ENCODE measurements around the gene FAM9B. TPM values are rescaled to one million over a fixed set of nuclear protein-coding genes. Genes with fewer than 3 reads are reported as not detected.

Gene FAM9B
- total RNA-seq, 4 donors from 2014 or later = not detected

GRCh38 chrX:8987672-8988250 is 46.2 kb downstream of the FAM9B start:
- no peak for DNase-seq

DNA sequence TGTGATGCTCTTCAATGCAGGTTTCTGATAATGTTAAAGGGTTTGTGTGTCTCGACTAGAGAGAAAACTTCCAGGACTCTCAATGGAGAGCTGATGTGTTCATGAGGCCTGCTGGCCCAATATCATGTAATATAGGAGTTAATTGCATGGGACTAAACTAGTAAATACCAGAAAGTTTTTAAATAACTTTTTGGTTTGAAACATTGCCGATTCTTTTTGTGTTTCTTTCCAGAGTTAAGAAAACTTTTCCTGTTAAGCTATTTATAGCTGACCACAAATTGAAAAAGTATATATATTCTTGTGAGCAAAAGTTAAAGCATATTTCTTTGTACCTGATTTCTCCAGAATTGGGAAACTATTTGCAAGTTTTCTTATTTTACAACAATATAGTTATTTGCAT is 49.7 kb downstream of the FAM9B start:
- no peak overlapping the region for H3K27ac ChIP-seq
- H3K4me1 ChIP-seq = no peaks in the 10 kb centered on the region
- DNase-seq = no peak
- H3K36me3 ChIP-seq = no peaks in the 10 kb centered on the region
- intact Hi-C loops (cut with DNase I) = no loop called here
- TF ChIP-seq CTCF (IDR thresholded peaks at IDR 0.05) (no peak), POLR2A (IDR thresholded peaks at IDR 0.05) (no peak)
- H3K27me3 ChIP-seq = no peaks in the 10 kb centered on the region
- 71 to 76% methylated on average over 2 of the region's 2 CpGs for WGBS, 2 donors
- no peak overlapping the region for H3K4me3 ChIP-seq (replicated peaks in 1 of 3)
- H3K9me3 ChIP-seq = no peaks in the 10 kb centered on the region

More at GRCh38 chrX:8987672-8988250, 46.2 kb downstream of the FAM9B start:
- intact Hi-C loops (cut with DNase I) = no loop called here
- Histone ChIP-seq H3K27me3 (no peaks in the 10 kb centered on the region), H3K4me1 (no peaks in the 10 kb centered on the region), H3K4me3 (replicated peaks in 1 of 3) (no peak overlapping the region), H3K27ac (no peak overlapping the region), H3K36me3 (no peaks in the 10 kb centered on the region), H3K9me3 (no peaks in the 10 kb centered on the region)
- 80 to 91% methylated on average over 2 to 4 of the region's 6 CpGs for WGBS, 2 donors
- no peak for TF ChIP-seq CTCF (IDR thresholded peaks at IDR 0.05)
- TF ChIP-seq POLR2A (IDR thresholded peaks at IDR 0.05) = no peak

DNA sequence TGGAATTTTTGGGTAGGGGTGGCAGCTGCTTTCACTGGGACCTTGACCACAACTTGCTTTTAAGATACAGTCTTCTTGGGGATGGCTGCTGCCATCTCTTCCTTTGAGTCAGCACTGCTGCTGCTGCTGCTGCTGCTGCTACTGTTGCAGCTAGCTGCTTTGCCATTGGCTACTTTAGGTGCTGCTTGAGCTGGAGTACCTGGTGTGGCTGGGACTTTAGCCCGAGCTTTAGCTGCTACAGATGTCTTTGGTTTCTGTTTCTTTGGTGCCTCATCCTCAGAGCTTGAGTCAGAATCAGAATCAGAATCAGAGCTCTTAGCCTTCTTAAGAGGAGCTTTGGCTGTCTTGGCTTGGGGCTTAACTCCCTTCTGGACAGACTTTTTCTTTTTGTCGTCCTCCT is 52.2 kb downstream of the FAM9B start:
- DNase-seq = peak in 1 of 2 donors; percentile 12

DNA sequence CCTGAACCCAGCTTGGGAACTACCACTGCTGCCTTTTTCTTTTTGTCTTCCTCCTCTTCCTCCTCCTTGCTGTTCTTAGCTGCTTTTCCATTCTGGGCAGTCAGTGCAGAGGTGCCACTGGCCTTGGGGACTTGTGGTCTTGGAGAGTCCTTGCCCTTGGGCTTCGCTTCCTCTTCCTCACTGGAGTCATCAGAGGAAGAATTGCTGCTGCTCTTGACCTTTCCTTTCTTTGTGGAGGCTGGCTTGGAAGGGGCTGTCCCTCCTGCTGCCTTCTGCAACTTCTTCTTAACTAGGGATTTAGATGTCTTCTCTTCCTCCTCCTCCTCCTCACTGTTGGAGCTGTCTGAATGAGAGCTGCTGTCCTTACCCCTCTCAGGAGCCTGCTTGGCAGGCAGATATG is 53.2 kb downstream of the FAM9B start:
- no peaks in the 10 kb centered on the region for H3K36me3 ChIP-seq
- no peaks in the 10 kb centered on the region for H3K27me3 ChIP-seq
- H3K9me3 ChIP-seq = no peaks in the 10 kb centered on the region
- TF ChIP-seq CTCF (IDR thresholded peaks at IDR 0.05) = no peak
- TF ChIP-seq POLR2A (IDR thresholded peaks at IDR 0.05) = no peak
- no peak overlapping the region for H3K27ac ChIP-seq
- 82 to 100% methylated on average over 1 of the region's 1 CpG for WGBS, 2 donors
- intact Hi-C loops (cut with DNase I) = no loop called here
- no peak overlapping the region for H3K4me3 ChIP-seq (replicated peaks in 1 of 3)
- DNase-seq = no peak
- H3K4me1 ChIP-seq = no peaks in the 10 kb centered on the region

More for the DNA sequence above, 52.2 kb downstream of the FAM9B start:
- Histone ChIP-seq H3K36me3 (no peaks in the 10 kb centered on the region), H3K4me1 (no peaks in the 10 kb centered on the region), H3K4me3 (replicated peaks in 1 of 3) (no peak overlapping the region), H3K27ac (no peak overlapping the region), H3K9me3 (no peaks in the 10 kb centered on the region), H3K27me3 (no peaks in the 10 kb centered on the region)
- no peak for TF ChIP-seq CTCF (IDR thresholded peaks at IDR 0.05)
- no peak for TF ChIP-seq POLR2A (IDR thresholded peaks at IDR 0.05)
- intact Hi-C loops (cut with DNase I) = no loop called here
- 44 to 47% methylated on average over 1 to 2 of the region's 2 CpGs for WGBS, 2 donors

Other genes starting within 250 kb of the FAM9B start
- not detected for gene FAM9A, start 232.7 kb downstream of the FAM9B start, total RNA-seq

Measured in thyroid gland (tissue), 4 donors.